Measurements from ENCODE around the gene TPPP. TPM values are rescaled to one million over a fixed set of nuclear protein-coding genes. Genes with fewer than 3 reads are reported as not detected.

Gene TPPP
- total and polyA plus RNA-seq, 2 of the 13 experiments (the other 11 are each of a cell fraction or from before 2014, with no cell fraction given), result 0.07 TPM; not detected in 1

GRCh38 chr5:619444-619843 is 73.7 kb downstream of the TPPP start:
- no peak for FAIRE-seq
- H3K4me2 ChIP-seq (ENCODE audit: low read depth, low read length), result no peak overlapping the region
- in situ Hi-C loops (cut with HindIII; ENCODE audit: extremely low pct_ligation_motif_present, low pct_unique_long_range_greater_than_20kb), result no loop called here
- no peak for ATAC-seq
- no TSS peak for BruUV-seq (replicated peaks)
- H3K79me2 ChIP-seq (ENCODE audit: insufficient read depth, low read length), result peaks cover 31% of the 10 kb centered on the region
- ChIA-PET CTCF (ENCODE audit: low intra/inter-chr PET ratio, low total read pairs) (no interaction called here), POLR2A (no interaction called here)
- no peaks in the 10 kb centered on the region for H3K9me3 ChIP-seq (ENCODE audit: low read length)
- H4K20me1 ChIP-seq (ENCODE audit: insufficient read depth, low read length), result no peaks in the 10 kb centered on the region
- peaks cover 61% of the 10 kb centered on the region for H3K4me1 ChIP-seq (ENCODE audit: insufficient read depth, low read length)
- TF ChIP-seq AGO2 (optimal IDR thresholded peaks at IDR 0.05; ENCODE audit: low read depth, low read length), result peak; percentile 42
- TF ChIP-seq SMAD3 (CRISPR knock-in tag; IDR thresholded peaks at IDR 0.05), result no peak
- no peak overlapping the region for H3K4me3 ChIP-seq (replicated peaks in 1 of 3; ENCODE audit: insufficient read depth in 1 of 3, low read depth in 2 of 3, low read length in 3 of 3)
- no peaks in the 10 kb centered on the region for H3K27me3 ChIP-seq (ENCODE audit: control insufficient read depth in 1 of 2, insufficient read depth in 2 of 2, low read length in 2 of 2)
- no peak overlapping the region for H3K27ac ChIP-seq (ENCODE audit: extremely low read length, insufficient read depth, low read length)
- no peak overlapping the region for H3K9ac ChIP-seq (ENCODE audit: insufficient read depth, low read depth, low read length)
- no peak overlapping the region for H2AFZ ChIP-seq (ENCODE audit: low read length)
- intact Hi-C loops (cut with micrococcal nuclease; ENCODE audit: unreplicated experiment), result loop anchor here (10.0 kb wide), 1 partner anchor 85 kb away; no protein-coding TSS in a partner anchor
- peaks cover 13 to 62% of the 10 kb centered on the region in 2 experiments; a peak in 4 of 5 replicates for H3K36me3 ChIP-seq (replicated peaks in 1 of 2; ENCODE audit: control insufficient read depth in 1 of 2, insufficient read depth in 2 of 2, low read length in 2 of 2)
- WGBS (ENCODE audit: low lambda C conversion rate), result 89% methylated on average over 9 of the region's 16 CpGs
- no peak for DNase-seq (ENCODE audit: low spot score)

GRCh38 chr5:618450-618849 is 74.7 kb downstream of the TPPP start:
- DNase-seq (ENCODE audit: low spot score) (no peak), FAIRE-seq (no peak), ATAC-seq (no peak)
- BruUV-seq (replicated peaks), result no TSS peak
- Histone ChIP-seq H3K79me2 (ENCODE audit: insufficient read depth, low read length) (peaks cover 41% of the 10 kb centered on the region), H3K4me2 (ENCODE audit: low read depth, low read length) (no peak overlapping the region), H3K27me3 (ENCODE audit: control insufficient read depth in 1 of 2, insufficient read depth in 2 of 2, low read length in 2 of 2) (no peaks in the 10 kb centered on the region), H3K4me1 (ENCODE audit: insufficient read depth, low read length) (peaks cover 71% of the 10 kb centered on the region), H3K4me3 (replicated peaks in 1 of 3; ENCODE audit: insufficient read depth in 1 of 3, low read depth in 2 of 3, low read length in 3 of 3) (no peak overlapping the region), H4K20me1 (ENCODE audit: insufficient read depth, low read length) (no peaks in the 10 kb centered on the region), H3K36me3 (replicated peaks in 1 of 2; ENCODE audit: control insufficient read depth in 1 of 2, insufficient read depth in 2 of 2, low read length in 2 of 2) (peaks cover 13 to 53% of the 10 kb centered on the region in 2 experiments; a peak in 4 of 5 replicates), H2AFZ (ENCODE audit: low read length) (no peak overlapping the region), H3K9me3 (ENCODE audit: low read length) (no peaks in the 10 kb centered on the region), H3K27ac (ENCODE audit: extremely low read length, insufficient read depth, low read length) (no peak overlapping the region), H3K9ac (ENCODE audit: insufficient read depth, low read depth, low read length) (no peak overlapping the region)
- WGBS (ENCODE audit: low lambda C conversion rate), result 97% methylated on average over 5 of the region's 5 CpGs
- intact Hi-C loops (cut with micrococcal nuclease; ENCODE audit: unreplicated experiment) (loop anchor here (10.0 kb wide), 1 partner anchor 84 kb away; no protein-coding TSS in a partner anchor), in situ Hi-C loops (cut with HindIII; ENCODE audit: extremely low pct_ligation_motif_present, low pct_unique_long_range_greater_than_20kb) (no loop called here)
- POLR2A ChIA-PET, result no interaction called here
- TF ChIP-seq E2F2 (CRISPR knock-in tag; IDR thresholded peaks at IDR 0.05; ENCODE audit: borderline replicate concordance), result no peak
- peak; percentile 84 for TF ChIP-seq CEBPB (IDR thresholded peaks at IDR 0.05; ENCODE audit: borderline replicate concordance, low read depth, low read length)
- CTCF ChIA-PET (ENCODE audit: low intra/inter-chr PET ratio, low total read pairs), result no interaction called here

Data from HepG2 (cell line).